ENCODE data around the gene DONSON.
A peak's percentile ranks its signal among the peaks of the same experiment; 100 is the strongest.
"Not testable (repeated sequence)": the region's sequence is repeated elsewhere in the genome, so short reads cannot be mapped to it uniquely, and the experiment has no call there.

DONSON gene, protein sequence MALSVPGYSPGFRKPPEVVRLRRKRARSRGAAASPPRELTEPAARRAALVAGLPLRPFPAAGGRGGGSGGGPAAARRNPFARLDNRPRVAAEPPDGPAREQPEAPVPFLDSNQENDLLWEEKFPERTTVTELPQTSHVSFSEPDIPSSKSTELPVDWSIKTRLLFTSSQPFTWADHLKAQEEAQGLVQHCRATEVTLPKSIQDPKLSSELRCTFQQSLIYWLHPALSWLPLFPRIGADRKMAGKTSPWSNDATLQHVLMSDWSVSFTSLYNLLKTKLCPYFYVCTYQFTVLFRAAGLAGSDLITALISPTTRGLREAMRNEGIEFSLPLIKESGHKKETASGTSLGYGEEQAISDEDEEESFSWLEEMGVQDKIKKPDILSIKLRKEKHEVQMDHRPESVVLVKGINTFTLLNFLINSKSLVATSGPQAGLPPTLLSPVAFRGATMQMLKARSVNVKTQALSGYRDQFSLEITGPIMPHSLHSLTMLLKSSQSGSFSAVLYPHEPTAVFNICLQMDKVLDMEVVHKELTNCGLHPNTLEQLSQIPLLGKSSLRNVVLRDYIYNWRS

GRCh38 chr21:33588485-33589335 lies at the start of gene DONSON:
Gene DONSON (minus strand): TSS chr21:33588684. CDS start chr21:33588641, 43 bp downstream.
- peak; percentile 68 to 88 (median 79) for DNase-seq (ENCODE audit: low read depth in 2 of 3, low spot score in 1 of 3)

DNA sequence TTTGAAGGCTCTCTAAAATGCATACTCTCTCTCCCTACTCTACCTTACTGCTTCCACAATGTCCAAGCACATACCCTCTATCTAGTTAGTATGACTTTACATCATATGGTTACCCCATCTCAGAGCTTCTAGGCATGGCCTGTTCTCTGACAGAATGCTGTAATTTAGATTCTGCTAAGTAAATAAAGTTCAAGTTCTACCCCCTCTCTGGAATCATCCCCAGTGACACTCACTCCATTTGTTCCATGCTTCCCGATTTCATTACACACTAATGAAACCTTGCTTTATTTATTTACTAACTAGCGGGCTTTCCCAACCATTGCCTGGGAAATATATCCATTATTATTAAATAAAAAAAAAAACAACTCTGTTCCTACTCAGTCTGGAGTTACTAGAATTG lies 45.8 kb upstream of the DONSON start:
- no peak for DNase-seq (ENCODE audit: low read depth in 2 of 3, low spot score in 1 of 3)

- not testable (repeated sequence) for DNase-seq (ENCODE audit: low read depth in 2 of 3, low spot score in 1 of 3)
These were observed 37.7 kb upstream of the DONSON start for GRCh38 chr21:33626151-33626550.

DNA sequence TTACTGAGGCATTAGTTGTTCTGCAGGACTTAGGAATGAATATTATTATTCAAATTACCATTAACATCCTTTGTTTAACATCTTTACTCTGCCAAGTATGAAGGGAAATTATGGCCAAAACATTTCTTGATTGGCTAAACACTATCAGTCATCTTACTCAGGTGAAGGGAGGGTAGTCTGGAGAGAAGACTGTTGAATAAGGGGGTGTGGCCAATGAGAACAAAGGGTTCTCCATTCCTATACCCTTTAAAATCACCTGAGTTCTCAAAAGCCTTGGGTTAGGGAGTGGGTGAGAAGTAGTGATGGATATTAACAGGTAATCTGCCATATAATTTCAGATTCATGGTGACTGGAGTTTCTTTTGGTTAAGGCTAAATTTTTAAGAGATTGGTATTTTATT lies 33.8 kb upstream of the DONSON start:
- no peak for DNase-seq (ENCODE audit: low read depth in 2 of 3, low spot score in 1 of 3)

DNA sequence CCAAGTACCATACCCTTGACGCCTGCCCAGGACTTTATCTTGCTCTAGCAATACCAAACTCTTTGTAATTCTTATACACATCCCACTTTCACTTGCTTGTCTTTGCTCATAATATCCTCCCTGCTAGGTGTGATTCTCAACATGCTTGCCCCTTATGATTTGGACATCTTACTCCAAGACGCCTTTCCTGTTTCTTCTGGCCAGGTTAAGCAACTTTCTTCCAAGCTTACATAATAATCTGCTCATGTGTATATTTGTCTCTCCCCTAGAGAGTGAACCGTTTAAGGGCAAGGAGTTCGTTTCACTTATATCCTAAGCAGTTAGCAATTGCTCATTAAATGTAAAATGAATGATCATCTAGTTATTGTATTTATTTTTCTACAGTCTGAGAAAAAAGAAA lies 31.2 kb upstream of the DONSON start:
- DNase-seq (ENCODE audit: low read depth in 2 of 3, low spot score in 1 of 3) = no peak

DNA sequence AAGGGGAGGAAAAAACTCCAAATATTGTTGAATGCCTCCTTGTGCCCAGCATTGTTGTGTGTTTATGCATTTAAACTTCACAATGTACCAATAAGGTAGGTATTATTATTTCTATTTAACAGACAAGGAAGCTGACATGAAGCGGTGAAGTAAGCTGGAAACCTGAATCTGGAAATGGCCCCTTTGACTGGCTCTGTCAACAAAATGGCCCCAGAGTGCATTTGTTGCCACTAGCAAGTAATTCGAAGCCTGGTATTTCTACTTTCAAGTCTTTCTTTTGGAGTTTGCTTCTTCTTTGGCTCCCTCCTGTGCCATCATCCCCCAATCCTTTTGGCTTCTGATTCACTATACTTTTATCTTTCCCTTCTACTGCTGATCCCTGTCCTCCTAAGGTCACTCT lies 29.9 kb upstream of the DONSON start:
- DNase-seq (ENCODE audit: low read depth in 2 of 3, low spot score in 1 of 3) = no peak

- DNase-seq (ENCODE audit: low read depth in 2 of 3, low spot score in 1 of 3) = not testable (repeated sequence)
These were observed 29.1 kb upstream of the DONSON start for GRCh38 chr21:33617565-33617964.

DNA sequence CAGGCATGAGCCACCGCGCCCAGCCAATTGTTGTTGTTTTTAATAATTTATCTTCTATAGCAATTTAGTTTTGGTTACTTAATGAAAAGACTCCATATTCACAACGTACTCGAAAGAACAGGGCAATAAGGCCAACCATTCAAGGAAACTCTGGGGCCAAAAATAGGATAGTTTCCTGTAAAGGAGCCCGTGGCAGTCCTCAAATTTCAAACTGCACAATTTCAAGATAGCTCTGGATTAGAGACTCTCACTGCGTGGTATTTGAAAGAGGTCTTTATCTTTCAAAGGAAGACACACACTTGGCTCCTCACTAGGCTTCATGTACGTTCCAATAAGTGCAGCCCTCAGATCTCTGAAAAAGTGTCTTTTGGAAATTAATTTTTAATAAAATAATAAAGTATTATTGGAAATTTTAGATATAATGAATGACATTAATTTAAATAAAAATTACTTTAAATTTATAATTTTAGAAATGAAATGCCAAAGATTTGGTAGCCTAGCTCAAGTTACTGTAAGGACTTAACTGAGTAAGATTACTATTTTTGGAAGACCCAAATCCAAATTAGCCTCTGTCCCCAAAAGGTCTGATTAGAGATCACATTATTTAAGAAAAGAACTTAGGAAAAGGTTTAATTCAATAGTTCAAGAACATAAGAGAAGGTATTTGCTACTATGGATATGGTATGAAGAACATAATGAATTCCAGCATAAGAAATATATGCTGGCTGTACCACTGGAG lies 22.7 kb upstream of the DONSON start:
- DNase-seq (ENCODE audit: low read depth in 2 of 3, low spot score in 1 of 3) = no peak

GRCh38 chr21:33608559-33608958 lies 20.1 kb upstream of the DONSON start:
- DNase-seq (ENCODE audit: low read depth in 2 of 3, low spot score in 1 of 3) = no peak

DNA sequence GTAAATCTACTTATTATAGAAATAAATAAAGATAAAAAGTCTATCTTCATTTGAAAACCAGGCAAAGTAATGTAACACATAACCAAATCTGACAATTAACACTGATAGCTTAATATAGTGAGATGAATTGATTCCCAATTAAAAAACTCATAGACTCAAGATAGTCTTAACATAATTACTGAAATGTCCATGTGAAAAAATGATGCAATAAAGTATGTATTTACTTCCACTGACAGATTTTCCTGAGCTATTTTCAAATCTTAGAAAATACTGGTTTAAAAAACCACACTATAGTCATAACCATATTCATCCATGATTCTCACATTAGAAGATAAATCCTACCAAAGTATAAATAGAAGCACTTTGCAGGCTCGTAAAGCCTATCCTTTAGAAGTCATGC lies 9.6 kb upstream of the DONSON start:
- no peak for DNase-seq (ENCODE audit: low read depth in 2 of 3, low spot score in 1 of 3)

- DNase-seq (ENCODE audit: low read depth in 2 of 3, low spot score in 1 of 3) = peak in 1 of 3 donors; percentile 13
These were observed 546 bp downstream of the DONSON start for GRCh38 chr21:33587792-33588484.

DNA sequence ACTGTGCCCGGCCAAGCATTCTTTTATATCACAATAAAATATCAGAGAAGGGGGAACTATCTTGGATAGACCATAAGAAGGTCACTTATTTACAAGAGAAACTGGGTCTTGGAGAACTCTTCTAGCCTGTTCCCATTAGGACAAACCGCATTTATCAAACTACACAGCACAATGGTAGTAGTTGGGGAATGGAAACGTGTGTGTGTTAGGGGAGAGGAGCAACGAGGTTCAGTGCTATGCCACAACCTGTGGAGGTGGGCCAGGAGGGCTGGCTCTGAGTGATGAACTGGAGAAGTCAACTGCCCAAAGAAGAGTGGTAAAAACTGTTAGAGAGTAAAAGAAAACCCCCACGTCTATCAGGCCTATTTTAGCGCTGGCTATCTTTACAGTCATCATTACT lies 1.6 kb downstream of the DONSON start:
- DNase-seq (ENCODE audit: low read depth in 2 of 3, low spot score in 1 of 3) = no peak

DNA sequence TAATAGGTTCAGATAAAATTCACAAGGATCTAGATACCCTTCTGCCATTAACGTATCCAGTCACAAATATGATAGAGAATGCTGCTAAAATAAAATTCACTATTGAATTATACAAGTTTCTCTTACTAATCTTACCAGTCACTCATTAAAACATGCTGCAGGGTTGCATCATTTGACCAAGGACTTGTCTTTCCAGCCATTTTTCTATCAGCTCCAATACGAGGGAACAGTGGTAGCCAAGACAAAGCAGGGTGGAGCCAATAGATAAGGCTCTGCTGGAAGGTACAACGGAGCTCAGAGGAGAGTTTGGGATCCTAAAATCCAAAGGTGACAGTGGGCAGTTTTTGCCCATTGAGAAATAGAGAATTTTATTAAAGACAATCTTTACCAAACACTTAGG lies 4.0 kb downstream of the DONSON start:
- no peak for DNase-seq (ENCODE audit: low read depth in 2 of 3, low spot score in 1 of 3)

DNA sequence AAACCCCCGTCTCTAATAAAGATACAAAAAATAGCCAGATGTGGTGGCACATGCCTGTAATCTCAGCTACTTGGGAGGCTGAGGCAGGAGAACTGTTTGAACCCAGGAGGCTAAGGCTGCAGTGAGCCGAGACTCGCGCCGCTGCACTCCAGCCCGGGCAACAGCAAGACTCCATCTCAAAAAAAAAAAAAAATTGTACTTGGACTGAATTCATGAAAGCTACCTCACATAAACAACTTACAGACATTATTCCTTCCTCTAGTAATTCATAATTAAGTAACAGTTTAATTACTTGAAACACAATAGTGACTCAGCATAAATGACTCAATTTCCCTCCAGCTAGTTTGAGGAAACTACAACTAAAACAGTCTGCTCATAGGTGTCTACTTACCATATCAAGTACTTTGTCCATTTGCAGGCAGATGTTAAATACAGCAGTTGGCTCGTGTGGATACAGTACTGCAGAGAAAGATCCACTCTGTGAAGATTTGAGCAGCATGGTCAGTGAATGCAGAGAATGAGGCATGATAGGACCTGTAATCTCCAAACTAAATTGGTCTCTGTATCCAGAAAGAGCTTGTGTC lies 9.4 kb downstream of the DONSON start:
- no peak for DNase-seq (ENCODE audit: low read depth in 2 of 3, low spot score in 1 of 3)

DNA sequence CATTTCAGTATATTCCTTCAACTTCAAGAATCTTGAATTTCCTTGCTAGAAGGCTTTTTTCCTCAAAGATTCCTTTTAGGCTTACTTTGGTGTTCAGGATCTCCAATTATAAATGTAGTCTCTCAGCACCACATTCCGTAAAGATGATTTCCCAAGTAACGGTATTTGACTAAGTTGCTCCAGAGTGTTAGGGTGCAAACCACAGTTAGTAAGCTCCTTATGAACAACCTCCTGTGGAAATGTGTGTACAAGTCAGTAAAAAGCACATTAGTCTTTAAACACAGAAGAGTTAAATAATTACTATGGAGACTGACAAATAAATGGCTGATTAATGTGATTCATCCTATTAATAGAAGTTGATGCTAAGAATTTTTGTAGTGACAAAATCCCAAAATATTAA lies 10.3 kb downstream of the DONSON start:
- no peak for DNase-seq (ENCODE audit: low read depth in 2 of 3, low spot score in 1 of 3)

- DNase-seq (ENCODE audit: low read depth in 2 of 3, low spot score in 1 of 3) = not testable (repeated sequence)
These were observed 11.7 kb downstream of the DONSON start for GRCh38 chr21:33576741-33577141.

DNA sequence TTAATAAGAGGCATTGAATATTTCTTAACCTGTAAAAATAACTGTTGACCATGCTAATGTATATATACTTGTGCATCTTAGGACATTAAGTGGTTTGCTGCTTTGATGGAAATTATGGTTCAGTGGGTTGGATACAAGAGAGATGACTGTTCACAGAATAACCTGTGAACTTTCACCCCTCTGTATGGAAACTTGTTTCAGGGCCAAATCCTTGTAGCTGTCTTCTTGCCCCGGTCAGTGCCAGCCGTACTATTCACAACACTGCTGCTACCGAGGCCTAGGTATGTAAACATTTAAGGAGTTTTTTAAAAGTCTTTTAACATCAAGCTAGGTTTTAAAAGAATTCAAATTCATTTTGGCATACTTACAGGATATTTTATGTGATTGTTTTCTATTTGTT lies 16.1 kb downstream of the DONSON start:
- no peak for DNase-seq (ENCODE audit: low read depth in 2 of 3, low spot score in 1 of 3)

DNA sequence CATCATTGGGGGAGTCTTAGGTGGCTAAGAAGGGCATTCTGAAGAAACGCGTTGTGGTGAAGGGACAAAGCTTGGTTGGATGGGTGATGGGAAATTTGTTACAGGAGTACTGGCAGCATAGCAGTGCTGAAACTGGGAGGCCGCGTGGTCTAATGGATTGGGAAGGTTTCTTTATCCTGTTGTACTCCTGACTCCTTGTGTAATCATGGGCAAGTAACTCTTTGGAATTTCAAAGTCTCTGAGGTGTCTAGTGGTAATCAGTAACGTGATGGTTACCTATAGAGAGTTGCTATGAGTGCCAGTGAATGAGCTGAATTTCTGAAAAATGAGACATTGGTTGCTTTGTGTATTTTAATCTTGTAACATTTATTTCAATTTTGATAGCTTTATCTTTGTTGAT lies 18.5 kb downstream of the DONSON start:
- DNase-seq (ENCODE audit: low read depth in 2 of 3, low spot score in 1 of 3) = no peak

GRCh38 chr21:33568448-33568847 lies 20.0 kb downstream of the DONSON start:
- DNase-seq (ENCODE audit: low read depth in 2 of 3, low spot score in 1 of 3) = no peak

- no peak for DNase-seq (ENCODE audit: low read depth in 2 of 3, low spot score in 1 of 3)
These were observed 20.6 kb downstream of the DONSON start for GRCh38 chr21:33567914-33568313.
